GM10847 (cell line): ENCODE data around the gene TMX4.

ENCODE experiments used
- POLR2A ChIP-seq: IDR thresholded peaks from 2 replicates; pipeline ENCODE4 v1.6.1; 2011; ENCODE audit not compliant: insufficient read length; ENCODE audit errors: extremely low read depth

TMX4 gene

GRCh38 chr20:8021541-8022269, 2.1 kb upstream of the TMX4 start:
- no peak for TF ChIP-seq POLR2A

DNA sequence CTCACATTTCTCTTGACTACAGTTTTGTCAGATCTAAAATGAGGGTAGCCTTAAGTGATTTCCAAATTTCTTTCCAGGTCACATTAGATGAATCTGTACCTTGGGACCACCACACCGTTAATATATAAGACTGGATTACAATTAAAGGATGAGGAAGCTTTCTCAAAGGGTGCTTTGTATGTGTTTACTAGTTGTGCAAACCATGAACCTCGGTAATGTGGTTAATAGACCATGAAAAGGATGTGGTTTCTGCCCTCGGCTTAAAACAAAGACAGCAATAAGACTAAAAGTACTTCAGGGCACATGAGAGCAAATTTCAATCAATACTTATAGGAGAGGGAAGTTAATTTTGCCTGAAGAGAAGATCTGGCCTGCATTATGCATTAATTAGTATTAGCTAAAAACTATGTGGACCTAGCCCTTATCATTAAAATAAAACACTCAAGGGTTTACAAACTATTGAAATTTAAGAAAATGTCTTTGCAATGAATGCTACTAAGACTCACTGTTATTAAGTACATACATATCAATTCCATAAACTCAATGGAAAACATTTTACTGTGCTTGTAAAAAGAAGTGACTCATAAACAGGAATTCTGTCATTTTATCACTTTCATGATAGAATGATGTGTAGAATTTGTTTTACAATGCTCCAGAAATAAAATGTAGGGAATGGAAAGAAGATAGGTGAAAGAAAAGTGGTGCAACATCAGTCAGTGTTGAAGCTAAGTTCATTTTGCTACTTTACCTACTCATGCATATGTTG, 936 bp upstream of the TMX4 start:
- TF ChIP-seq POLR2A: no peak

- no peak for TF ChIP-seq POLR2A
Measured at GRCh38 chr20:8019998-8020247, 362 bp upstream of the TMX4 start.

DNA sequence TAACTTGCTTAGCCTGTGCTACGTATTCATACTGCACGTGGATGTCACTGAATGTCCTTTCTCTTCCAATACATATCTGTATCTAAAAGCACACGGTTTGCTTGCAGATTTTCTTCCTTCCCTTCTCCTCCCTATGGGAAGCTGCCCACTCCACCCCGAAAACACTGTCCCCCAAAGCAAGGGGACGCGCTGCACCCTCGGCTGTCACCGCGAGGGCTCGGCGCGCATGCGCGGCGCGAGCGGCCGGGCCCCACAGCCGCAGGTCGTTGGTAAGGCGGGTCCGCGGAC, 659 bp downstream of the TMX4 start:
- no peak for TF ChIP-seq POLR2A

DNA sequence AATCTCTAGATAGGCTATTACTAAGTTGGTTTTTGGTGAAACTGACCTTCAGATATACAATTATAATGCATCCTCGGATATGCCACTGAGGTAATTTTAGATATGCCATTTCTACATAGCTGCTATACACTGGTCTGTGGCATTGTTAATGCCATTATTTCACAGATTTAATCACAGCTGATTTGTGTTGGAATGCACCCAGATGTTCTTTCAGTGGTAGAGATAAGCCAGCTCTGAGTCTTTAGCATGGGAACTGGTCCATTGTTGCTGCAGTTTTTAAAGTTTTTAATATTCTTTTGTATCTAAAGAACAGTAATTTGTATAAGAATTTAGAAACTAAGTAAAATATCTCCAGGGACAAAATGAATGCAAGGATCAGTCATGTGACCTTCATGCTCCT, 6.8 kb downstream of the TMX4 start:
- no peak for TF ChIP-seq POLR2A

GRCh38 chr20:8008733-8009132, 10.8 kb downstream of the TMX4 start:
- TF ChIP-seq POLR2A: no peak

- no peak for TF ChIP-seq POLR2A
Measured at GRCh38 chr20:8007490-8007889, 12.1 kb downstream of the TMX4 start.

- TF ChIP-seq POLR2A: no peak
Measured at GRCh38 chr20:8005575-8006366, 13.8 kb downstream of the TMX4 start.

DNA sequence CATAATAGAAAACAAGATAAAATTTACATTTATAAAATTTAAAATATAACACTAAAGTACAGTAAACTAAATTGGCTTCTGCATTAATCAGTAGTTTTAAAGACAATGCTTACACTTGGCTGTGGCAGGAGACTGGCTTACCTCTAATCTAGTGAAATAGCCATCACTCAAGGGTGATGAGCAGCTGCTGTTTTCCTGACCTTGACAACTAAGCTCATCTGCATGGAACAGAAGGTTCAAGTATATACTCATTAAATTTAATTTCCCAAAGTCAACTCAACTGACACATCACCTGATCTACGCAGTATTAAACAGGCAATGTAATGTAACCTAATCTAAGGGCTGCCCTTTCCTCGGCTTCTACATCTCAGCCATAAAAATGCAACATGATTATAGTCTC, 14.5 kb downstream of the TMX4 start:
- no peak for TF ChIP-seq POLR2A

DNA sequence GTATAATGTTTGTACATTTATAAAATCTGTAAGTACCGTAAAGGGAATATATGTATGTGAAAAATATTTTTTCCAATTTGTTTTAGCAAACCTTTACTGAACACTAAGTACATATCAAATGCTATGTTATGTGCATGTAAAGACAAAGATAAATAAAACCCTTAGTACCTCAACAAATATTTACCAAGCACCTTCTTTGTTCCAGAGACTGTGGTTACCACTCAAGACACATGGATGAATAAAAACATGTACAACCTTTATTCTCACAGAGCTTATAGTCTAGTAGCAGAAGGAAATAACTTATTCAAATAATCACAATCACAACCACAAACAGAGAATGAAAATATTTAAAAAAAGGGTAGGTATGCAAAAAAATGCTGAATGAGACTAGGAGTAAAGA, 17.5 kb downstream of the TMX4 start:
- no peak for TF ChIP-seq POLR2A

DNA sequence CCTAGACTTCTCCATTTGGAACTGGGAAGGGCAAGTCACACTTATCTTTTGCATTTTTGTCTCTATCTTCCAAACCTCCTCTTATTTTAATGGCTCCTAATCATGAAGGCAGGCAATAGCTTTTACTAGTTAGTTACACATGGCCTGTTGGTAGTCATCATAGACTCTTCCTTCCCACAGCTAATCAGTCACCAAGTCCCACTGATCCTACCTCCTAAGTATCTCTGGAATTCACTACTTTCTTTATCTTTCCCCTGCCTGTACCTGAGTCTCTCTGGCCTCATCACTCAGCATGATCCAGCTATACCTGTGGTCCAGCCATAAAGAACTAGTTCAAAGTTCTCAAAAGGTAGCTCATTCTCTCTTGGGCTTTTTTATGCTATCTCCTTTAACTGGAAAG, 18.8 kb downstream of the TMX4 start:
- no peak for TF ChIP-seq POLR2A

DNA sequence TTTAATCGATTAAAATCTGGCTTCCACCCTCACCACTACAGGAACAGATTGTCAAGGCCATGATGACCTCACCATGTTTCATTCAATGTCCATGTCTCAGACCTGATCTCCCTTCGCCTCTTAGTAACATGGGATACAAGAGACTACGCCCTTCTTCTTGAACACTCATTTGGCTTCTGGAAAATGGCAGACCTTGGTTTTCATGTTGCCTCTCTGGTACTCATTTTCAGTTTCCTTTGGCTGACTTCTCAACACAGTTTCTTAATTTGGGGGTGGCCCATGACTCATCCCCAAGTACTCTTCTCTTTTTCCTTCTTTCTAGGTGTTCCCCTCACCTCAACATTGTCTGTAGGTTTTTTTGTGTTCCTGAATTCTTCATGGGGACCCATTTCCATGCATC, 22.7 kb downstream of the TMX4 start:
- no peak for TF ChIP-seq POLR2A

- no peak for TF ChIP-seq POLR2A
Measured at GRCh38 chr20:7994809-7995208, 24.8 kb downstream of the TMX4 start.

DNA sequence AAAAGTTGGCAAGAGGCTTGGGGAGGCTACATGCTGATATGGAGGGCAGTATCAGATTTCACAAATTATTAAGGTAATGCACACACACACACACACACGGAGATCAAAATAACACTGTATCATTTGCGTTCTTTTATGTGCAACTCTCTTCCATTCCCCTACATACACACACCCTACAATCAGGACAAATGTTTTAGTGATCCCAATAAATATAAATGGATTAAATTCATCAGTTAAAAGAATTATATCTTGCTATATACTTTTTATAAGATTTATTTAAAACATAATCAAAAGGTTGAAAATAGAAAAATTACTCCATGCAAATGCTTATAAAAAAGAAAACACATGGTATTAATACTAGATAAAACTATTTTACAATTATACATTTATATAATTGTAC, 25.9 kb downstream of the TMX4 start:
- no peak for TF ChIP-seq POLR2A

DNA sequence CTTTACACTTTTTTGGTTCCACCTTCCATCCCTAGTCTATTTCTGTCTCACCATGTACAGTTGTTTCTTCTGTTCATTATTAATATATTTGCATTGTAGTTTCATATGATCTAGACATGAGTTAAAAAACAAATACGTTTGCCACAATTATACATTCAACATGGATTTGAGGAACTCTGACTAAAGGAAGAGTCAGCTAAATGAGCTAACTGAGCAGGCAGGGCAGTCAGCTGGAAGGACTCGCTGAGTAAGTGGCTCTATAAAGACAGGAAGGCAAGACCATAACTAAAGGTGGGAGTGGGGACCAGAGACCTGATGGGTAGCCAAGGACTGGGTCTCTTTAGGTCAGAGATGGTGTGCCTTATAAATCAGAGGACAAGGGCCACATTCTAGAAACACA, 26.3 kb downstream of the TMX4 start:
- no peak for TF ChIP-seq POLR2A

DNA sequence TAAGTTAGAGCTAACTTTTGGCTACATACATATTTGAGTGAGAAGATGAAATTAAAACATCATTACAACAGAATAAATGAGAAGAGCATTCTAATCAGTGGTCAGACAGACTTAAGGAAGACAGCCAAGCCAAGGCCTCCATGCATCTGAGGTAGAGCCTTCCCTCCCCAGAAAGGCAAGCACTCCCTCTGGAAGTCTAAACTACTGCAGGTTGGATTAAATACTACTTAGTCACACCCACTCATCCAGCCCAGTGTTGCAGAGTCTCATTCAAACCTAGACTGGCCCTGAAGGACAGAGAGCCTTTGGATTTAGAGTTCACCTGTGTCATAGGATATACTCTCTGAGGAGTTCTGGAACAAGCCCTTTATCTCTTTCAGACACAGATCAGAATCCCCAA, 29.2 kb downstream of the TMX4 start:
- TF ChIP-seq POLR2A: no peak
